Measurements from ENCODE around the gene CREB1.

GRCh38 chr2:207534417-207534816 is 4.7 kb downstream of the CREB1 start:
- no peak for TF ChIP-seq CTCF (conservative IDR thresholded peaks at IDR 0.05 in 1 of 2, IDR thresholded peaks at IDR 0.05 in 1 of 2; ENCODE audit: low read depth in 1 of 2, low read length in 2 of 2)
- no peak for TF ChIP-seq EZH2 (IDR thresholded peaks at IDR 0.05; ENCODE audit: low read length, missing control alignments)
